HG03558 (cell line): ENCODE measurements around the gene MFSD6L.

Experiments used
- ATAC-seq: cut with Tn5 transposase; IDR thresholded peaks from one replicate; pipeline ENCODE4 v1.9.1; 2021; ENCODE audit warnings: moderate number of reproducible peaks; ENCODE audit not compliant: unreplicated experiment; ENCODE audit errors: extremely low read depth

The MFSD6L gene

DNA sequence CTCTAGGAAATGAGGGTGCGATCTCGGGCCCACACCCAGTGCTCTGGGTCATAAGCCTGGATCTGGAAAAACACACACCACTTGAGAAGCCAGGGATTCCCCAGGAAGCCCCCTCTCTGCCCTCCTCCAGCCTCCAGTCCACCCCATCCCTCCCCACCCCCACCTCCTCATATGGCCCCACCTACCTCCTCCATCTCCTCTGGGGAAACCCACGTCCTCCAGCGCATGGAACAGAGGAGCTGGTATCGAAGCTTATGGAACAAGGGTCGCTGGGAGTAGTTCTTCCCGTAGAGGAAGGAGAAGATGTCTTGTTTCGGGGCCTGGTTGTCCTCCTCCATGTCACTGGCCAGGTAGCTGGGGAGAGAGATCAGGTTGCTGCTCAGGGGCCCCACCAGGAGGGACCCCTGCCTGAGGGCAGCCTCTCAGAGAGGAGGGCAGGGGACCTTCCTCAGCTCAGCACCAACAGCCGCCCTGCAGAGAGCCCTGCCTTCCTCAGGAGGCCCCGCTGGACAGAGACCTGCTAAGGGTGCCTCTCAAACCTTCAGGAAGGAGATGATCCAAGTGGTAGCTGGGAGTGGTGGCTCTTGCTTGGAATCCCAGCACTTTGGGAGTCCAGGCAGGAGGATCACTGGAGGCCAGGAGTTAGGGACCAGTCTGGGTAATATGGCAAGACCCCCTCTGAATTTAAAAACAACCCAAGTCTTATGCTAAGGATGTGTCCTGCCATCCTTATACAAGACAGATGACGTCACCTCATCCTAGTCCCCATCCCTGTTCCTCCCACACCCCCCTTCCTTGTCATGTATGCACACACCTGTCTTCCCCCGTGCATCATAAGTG, 45.8 kb downstream of the MFSD6L start:
- no peak for ATAC-seq

GRCh38 chr17:8749616-8750015, 49.5 kb downstream of the MFSD6L start:
- ATAC-seq, result no peak

DNA sequence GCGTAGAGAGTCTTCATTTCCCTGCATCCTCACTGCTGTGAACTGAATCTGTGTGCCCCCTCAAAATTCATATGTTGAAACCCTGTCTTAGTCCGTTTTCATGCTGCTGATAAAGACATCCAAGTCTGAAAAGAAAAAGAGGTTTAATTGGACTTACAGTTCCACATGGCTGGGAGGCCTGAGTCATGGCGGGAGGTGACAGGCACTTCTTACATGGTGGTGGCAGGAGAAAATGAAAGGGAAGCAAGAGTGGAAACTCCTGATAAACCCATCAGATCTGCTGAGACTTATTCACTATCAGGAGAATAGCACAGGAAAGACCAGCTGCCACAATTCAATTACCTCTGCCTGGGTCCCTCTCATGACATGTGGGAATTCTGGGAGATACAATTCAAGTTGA, 51.4 kb downstream of the MFSD6L start:
- ATAC-seq, result no peak
